Fibroblast of lung (primary cell): ENCODE measurements around the gene UBE2K. TPM values are rescaled to one million over a fixed set of nuclear protein-coding genes. Genes with fewer than 3 reads are reported as not detected.
"Not testable (repeated sequence)": the region's sequence is repeated elsewhere in the genome, so short reads cannot be mapped to it uniquely, and the experiment has no call there.

Source experiments
- DNase-seq, 2 donors: peaks; one replicate each; pipeline versions ENCODE4 v3.0.0 to v3.0.0-alpha.2; 2010; ENCODE audit warnings: low read depth in 2 of 2
- H2AFZ ChIP-seq: 2 replicates; pipeline ENCODE4 v1.5.1; 2012; ENCODE audit warnings: low read length, control low read depth, inconsistent platforms
- H3K27ac ChIP-seq: 2 replicates; pipeline ENCODE4 v1.5.1; 2011; ENCODE audit warnings: low read length, control low read depth; ENCODE audit not compliant: insufficient read depth
- H3K27me3 ChIP-seq: 2 replicates; pipeline ENCODE4 v1.5.1; 2011; ENCODE audit warnings: mild to moderate bottlenecking, low read length; ENCODE audit not compliant: control insufficient read depth, insufficient read depth
- H3K36me3 ChIP-seq: 2 replicates; pipeline ENCODE4 v1.5.1; 2011; ENCODE audit warnings: low read length; ENCODE audit not compliant: control insufficient read depth, insufficient read depth
- H3K4me1 ChIP-seq: 2 replicates; pipeline ENCODE4 v1.5.1; 2011; ENCODE audit warnings: low read length; ENCODE audit not compliant: control insufficient read depth, insufficient read depth; ENCODE audit errors: extremely low read depth
- H3K4me2 ChIP-seq: 2 replicates; pipeline ENCODE4 v1.5.1; 2011; ENCODE audit warnings: low read length, control low read depth; ENCODE audit not compliant: insufficient read depth; ENCODE audit errors: extremely low read depth
- H3K4me3 ChIP-seq, 4 experiments: fragments of 200-600 bp in 1 of 4; sonication (generic) in 1 of 4; replicated peaks in 1 of 4; 2 replicates each; pipeline ENCODE4 v1.5.1; 2011 to 2016; ENCODE audit warnings: low read length in 4 of 4, low read depth in 3 of 4, mild to moderate bottlenecking in 3 of 4, control low read depth in 2 of 4, inconsistent platforms in 1 of 4, mixed read lengths in 1 of 4; ENCODE audit not compliant: insufficient read depth in 1 of 4; ENCODE audit errors: control extremely low read depth in 1 of 4
- H3K79me2 ChIP-seq: 2 replicates; pipeline ENCODE4 v1.5.1; 2012; ENCODE audit warnings: mild to moderate bottlenecking, low read length, inconsistent platforms; ENCODE audit not compliant: control insufficient read depth, insufficient read depth
- H3K9ac ChIP-seq: 2 replicates; pipeline ENCODE4 v1.5.1; 2011; ENCODE audit warnings: mild to moderate bottlenecking, low read length, control low read depth; ENCODE audit not compliant: insufficient read depth
- H3K9me3 ChIP-seq: 2 replicates; pipeline ENCODE4 v1.5.1; 2012; ENCODE audit warnings: low read depth, low read length; ENCODE audit not compliant: control insufficient read depth, insufficient read depth
- H4K20me1 ChIP-seq: 2 replicates; pipeline ENCODE4 v1.5.1; 2011; ENCODE audit warnings: low read length; ENCODE audit not compliant: control insufficient read depth, insufficient read depth; ENCODE audit errors: extremely low read depth
- EZH2 ChIP-seq: IDR thresholded peaks from 2 replicates; pipeline ENCODE4 v1.5.1; 2012; ENCODE audit warnings: low read length, control low read depth, mild to moderate bottlenecking; ENCODE audit errors: missing control alignments
- polyA plus RNA-seq, 2 donors: library from polyadenylated mRNA; depleted of rRNA in 1 of 2; stranded (reverse) in 1 of 2; unstranded in 1 of 2; fragments of >200 nt; gene quantifications; 2 replicates each; pipeline ENCODE4 v1.2.1, GENCODE V29; 2011 to 2012; ENCODE audit warnings: missing spikeins in 1 of 2
- total RNA-seq: library from RNA; depleted of rRNA; stranded (reverse); fragments of >200 nt; gene quantifications from 2 replicates; pipeline ENCODE4 v1.2.1, GENCODE V29; 2014
- TF ChIP-seq, protein P1 (sequence below), 2 donors: IDR thresholded peaks in 1 of 2; conservative IDR thresholded peaks in 1 of 2; 1 replicate in 1 of 2; 2 replicates in 1 of 2; pipeline ENCODE4 v1.5.1; 2011 to 2012; ENCODE audit warnings: low read length in 2 of 2, control low read depth in 1 of 2, inconsistent platforms in 1 of 2, low read depth in 1 of 2, mild to moderate bottlenecking in 1 of 2

UBE2K gene
- total and polyA plus RNA-seq, 2 donors (not counting 1 experiment from before 2014, with no cell fraction given): 15.0 to 122 TPM

DNA sequence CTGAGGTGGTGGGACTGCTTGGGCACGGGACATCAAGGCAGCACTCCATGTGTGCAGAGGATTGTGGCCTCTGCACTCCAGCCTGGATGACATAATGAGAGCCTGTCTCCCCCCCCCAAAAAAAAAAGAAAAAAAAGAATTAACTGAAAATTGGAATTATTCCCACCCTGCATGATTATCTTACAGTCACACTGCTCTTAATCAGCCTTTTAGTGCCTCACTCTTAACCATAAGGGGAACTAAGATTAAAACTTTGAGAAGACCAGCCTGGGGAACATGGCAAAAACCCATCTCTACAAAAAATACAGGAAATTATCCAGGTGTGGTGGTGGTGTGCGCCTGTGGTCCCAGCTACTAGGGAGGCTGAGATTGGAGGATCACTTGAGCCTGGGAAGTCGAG lies 94.6 kb downstream of the UBE2K start:
- no peak overlapping the region for H2AFZ ChIP-seq
- H3K9ac ChIP-seq: no peak overlapping the region
- no peak overlapping the region for H3K4me3 ChIP-seq
- H3K27me3 ChIP-seq: no peaks in the 10 kb centered on the region
- H4K20me1 ChIP-seq: no peaks in the 10 kb centered on the region
- no peaks in the 10 kb centered on the region for H3K36me3 ChIP-seq
- H3K79me2 ChIP-seq: no peaks in the 10 kb centered on the region
- H3K4me2 ChIP-seq: no peak overlapping the region
- no peaks in the 10 kb centered on the region for H3K9me3 ChIP-seq
- no peak overlapping the region for H3K27ac ChIP-seq
- H3K4me1 ChIP-seq: no peaks in the 10 kb centered on the region
- no peak for TF ChIP-seq EZH2
- DNase-seq: no peak

- not testable (repeated sequence) for H3K9me3 ChIP-seq, H3K79me2 ChIP-seq, H3K4me3 ChIP-seq, H3K4me2 ChIP-seq, DNase-seq, H3K9ac ChIP-seq, H3K36me3 ChIP-seq, H3K27me3 ChIP-seq, H3K27ac ChIP-seq, H4K20me1 ChIP-seq, H3K4me1 ChIP-seq, H2AFZ ChIP-seq
These were observed 95.0 kb downstream of the UBE2K start for GRCh38 chr4:39792976-39793375.

- Histone ChIP-seq H3K79me2 (no peaks in the 10 kb centered on the region), H3K36me3 (no peaks in the 10 kb centered on the region), H3K9me3 (no peaks in the 10 kb centered on the region), H2AFZ (no peak overlapping the region), H3K9ac (no peak overlapping the region), H3K4me2 (no peak overlapping the region), H4K20me1 (no peaks in the 10 kb centered on the region), H3K4me1 (no peaks in the 10 kb centered on the region), H3K4me3 (no peak overlapping the region), H3K27ac (no peak overlapping the region), H3K27me3 (no peaks in the 10 kb centered on the region)
- DNase-seq: no peak
- no peak for TF ChIP-seq EZH2
- TF ChIP-seq, protein P1, sequence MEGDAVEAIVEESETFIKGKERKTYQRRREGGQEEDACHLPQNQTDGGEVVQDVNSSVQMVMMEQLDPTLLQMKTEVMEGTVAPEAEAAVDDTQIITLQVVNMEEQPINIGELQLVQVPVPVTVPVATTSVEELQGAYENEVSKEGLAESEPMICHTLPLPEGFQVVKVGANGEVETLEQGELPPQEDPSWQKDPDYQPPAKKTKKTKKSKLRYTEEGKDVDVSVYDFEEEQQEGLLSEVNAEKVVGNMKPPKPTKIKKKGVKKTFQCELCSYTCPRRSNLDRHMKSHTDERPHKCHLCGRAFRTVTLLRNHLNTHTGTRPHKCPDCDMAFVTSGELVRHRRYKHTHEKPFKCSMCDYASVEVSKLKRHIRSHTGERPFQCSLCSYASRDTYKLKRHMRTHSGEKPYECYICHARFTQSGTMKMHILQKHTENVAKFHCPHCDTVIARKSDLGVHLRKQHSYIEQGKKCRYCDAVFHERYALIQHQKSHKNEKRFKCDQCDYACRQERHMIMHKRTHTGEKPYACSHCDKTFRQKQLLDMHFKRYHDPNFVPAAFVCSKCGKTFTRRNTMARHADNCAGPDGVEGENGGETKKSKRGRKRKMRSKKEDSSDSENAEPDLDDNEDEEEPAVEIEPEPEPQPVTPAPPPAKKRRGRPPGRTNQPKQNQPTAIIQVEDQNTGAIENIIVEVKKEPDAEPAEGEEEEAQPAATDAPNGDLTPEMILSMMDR (conservative IDR thresholded peaks at IDR 0.05 in 1 of 2, IDR thresholded peaks at IDR 0.05 in 1 of 2; ENCODE audit: low read depth in 1 of 2, low read length in 2 of 2): no peak
These were observed 104.1 kb downstream of the UBE2K start for GRCh38 chr4:39802005-39802404.

GRCh38 chr4:39808231-39808749 lies 110.4 kb downstream of the UBE2K start:
- H3K79me2 ChIP-seq: no peaks in the 10 kb centered on the region
- H3K4me3 ChIP-seq: no peak overlapping the region
- no peaks in the 10 kb centered on the region for H4K20me1 ChIP-seq
- H3K27ac ChIP-seq: no peak overlapping the region
- no peak for DNase-seq
- TF ChIP-seq, protein P1 (conservative IDR thresholded peaks at IDR 0.05 in 1 of 2, IDR thresholded peaks at IDR 0.05 in 1 of 2; ENCODE audit: low read depth in 1 of 2, low read length in 2 of 2): no peak
- no peak for TF ChIP-seq EZH2
- H3K27me3 ChIP-seq: no peaks in the 10 kb centered on the region
- no peaks in the 10 kb centered on the region for H3K4me1 ChIP-seq
- H3K36me3 ChIP-seq: no peaks in the 10 kb centered on the region
- no peaks in the 10 kb centered on the region for H3K9me3 ChIP-seq
- H3K9ac ChIP-seq: no peak overlapping the region
- H2AFZ ChIP-seq: no peak overlapping the region
- no peak overlapping the region for H3K4me2 ChIP-seq
